ENCODE measurements around the gene QRFP.

GRCh38 chr9:130866474-130866965 is 30.1 kb downstream of the QRFP start:
- TF ChIP-seq CTCF (IDR thresholded peaks at IDR 0.05; ENCODE audit: low read depth, low read length) = peak; percentile 88
- no peak for TF ChIP-seq EZH2phosphoT487 (IDR thresholded peaks at IDR 0.05; ENCODE audit: low read depth)
